Heart left ventricle (tissue), 13 donors: ENCODE results near the gene KCNQ1.

ENCODE experiments used
- POLR2A ChIP-seq, 2 donors: fragments of 450-650 bp; IDR thresholded peaks; one replicate each; pipeline ENCODE4 v1.6.1; 2017; ENCODE audit warnings: antibody characterized with exemption in 2 of 2, mild to moderate bottlenecking in 2 of 2, moderate library complexity in 2 of 2
- TF ChIP-seq, protein P1 (sequence below), 12 donors: fragments of 200-600 bp; sonication (generic) in 4 of 12; IDR thresholded peaks; one replicate each; pipeline versions ENCODE4 v1.5.0 to v1.8.0; 2018 to 2022; ENCODE audit warnings: antibody characterized with exemption in 12 of 12, mild to moderate bottlenecking in 5 of 12
- donor health status: ischemic (EF 13 %, LVEDD 7.1; RV severe dilation, severe dysfunction).
- donor health status: DM: no; HTN: yes; CAD: no.
- donor health status: DM: no; HTN: no; CAD: no.
- donor health status: ischemic (EF 25% LVEDD 6.9; RV normal size, moderate dysfunction).
- donor health status: ischemic (EF 25% LVEDD 5.7; RV mildly dilated, moderate dysfunction).
- donor health status: ischemic (EF 35%, LVEDD 5.7; RV mildly dilated, moderate dysfunction).
- donor health status: nonischemic (EF 11% LVEDD 7.7; RV severe dilation, severe dysfunction).
- donor health status: DM: yes; HTN: yes; CAD: no.
- donor health status: PGD.
- donor health status: ischemic (EF 29% LVEDD 5.4; RV normal size, mild dysfunction).
- donor health status: nonischemic (EF 23%, LVEDD 6.1; RV moderate dilation, normal function).

DNA sequence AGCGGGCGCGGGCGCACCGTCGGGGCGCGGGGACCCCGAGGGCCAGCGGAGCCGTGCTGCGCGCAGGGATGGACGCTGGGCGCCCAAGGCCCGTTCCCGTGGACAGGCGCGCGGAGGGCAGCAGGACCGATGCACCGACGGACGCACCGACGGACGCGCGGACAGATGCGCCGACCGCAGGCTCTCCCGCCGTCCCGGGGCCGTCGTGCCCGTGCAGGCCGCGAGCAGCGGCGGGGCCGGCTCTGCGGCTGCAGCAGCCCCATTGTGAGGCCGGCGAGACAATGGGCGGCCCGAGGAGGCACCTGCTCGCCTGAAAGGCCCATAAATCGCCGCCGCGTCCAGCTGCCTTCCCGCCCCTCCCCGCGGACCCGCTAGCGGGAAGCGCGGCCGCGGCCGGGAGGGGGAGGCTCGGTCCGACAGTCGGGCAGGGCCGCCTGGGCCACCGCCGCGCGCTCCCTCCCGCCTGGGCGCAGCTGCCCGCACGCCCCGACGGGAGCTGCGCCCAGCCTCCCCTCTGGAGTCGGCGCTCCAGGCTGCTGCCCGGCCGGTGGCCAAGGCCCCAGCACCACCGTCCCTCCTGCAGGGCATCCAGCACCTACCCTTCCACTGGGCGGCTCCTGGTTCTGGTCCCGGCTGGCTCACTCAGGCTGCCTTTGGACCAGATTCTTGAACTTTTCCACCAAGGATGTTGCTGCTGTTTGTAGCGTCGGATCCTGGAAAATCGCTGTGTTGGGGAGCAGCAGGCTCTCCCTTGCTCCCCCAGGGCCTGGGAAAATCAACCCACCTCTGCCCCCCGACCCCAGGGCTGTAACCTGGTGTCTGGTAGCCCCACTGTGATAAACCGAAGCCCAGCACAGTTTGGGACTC, 425.0 kb downstream of the KCNQ1 start:
- TF ChIP-seq POLR2A (IDR thresholded peaks at IDR 0.05) = no peak
- TF ChIP-seq, protein P1, sequence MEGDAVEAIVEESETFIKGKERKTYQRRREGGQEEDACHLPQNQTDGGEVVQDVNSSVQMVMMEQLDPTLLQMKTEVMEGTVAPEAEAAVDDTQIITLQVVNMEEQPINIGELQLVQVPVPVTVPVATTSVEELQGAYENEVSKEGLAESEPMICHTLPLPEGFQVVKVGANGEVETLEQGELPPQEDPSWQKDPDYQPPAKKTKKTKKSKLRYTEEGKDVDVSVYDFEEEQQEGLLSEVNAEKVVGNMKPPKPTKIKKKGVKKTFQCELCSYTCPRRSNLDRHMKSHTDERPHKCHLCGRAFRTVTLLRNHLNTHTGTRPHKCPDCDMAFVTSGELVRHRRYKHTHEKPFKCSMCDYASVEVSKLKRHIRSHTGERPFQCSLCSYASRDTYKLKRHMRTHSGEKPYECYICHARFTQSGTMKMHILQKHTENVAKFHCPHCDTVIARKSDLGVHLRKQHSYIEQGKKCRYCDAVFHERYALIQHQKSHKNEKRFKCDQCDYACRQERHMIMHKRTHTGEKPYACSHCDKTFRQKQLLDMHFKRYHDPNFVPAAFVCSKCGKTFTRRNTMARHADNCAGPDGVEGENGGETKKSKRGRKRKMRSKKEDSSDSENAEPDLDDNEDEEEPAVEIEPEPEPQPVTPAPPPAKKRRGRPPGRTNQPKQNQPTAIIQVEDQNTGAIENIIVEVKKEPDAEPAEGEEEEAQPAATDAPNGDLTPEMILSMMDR (IDR thresholded peaks at IDR 0.05) = no peak
